OCI-LY1 (cell line): Measurements from ENCODE around the gene ITSN2.
"Not testable (repeated sequence)": the region's sequence is repeated elsewhere in the genome, so short reads cannot be mapped to it uniquely, and the experiment has no call there.

Source experiments
- H2AFZ ChIP-seq: fragments of 200-600 bp; sonication (generic), shearing (Covaris generic); 2 replicates; pipeline ENCODE4 v1.6.0; 2014; ENCODE audit warnings: antibody characterized with exemption, mild to moderate bottlenecking, low read length
- H3F3A ChIP-seq: fragments of 200-600 bp; sonication (generic), shearing (Covaris generic); 2 replicates; pipeline ENCODE4 v1.6.0; 2014; ENCODE audit warnings: mild to moderate bottlenecking, antibody characterized with exemption, low read length, moderate library complexity; ENCODE audit not compliant: insufficient read depth
- H3K27ac ChIP-seq: fragments of 200-600 bp; sonication (generic); 2 replicates; pipeline ENCODE4 v1.5.1; 2014; ENCODE audit warnings: low read length, mixed run types, mild to moderate bottlenecking, low read depth; ENCODE audit not compliant: poor library complexity, severe bottlenecking
- H3K27me3 ChIP-seq: fragments of 200-600 bp; sonication (generic); 2 replicates; pipeline ENCODE4 v1.6.0; 2014; ENCODE audit warnings: antibody characterized with exemption, mild to moderate bottlenecking, low read length, moderate library complexity; ENCODE audit not compliant: insufficient read depth
- H3K36me3 ChIP-seq: fragments of 200-600 bp; sonication (generic); 2 replicates; pipeline ENCODE4 v1.6.1; 2014; ENCODE audit warnings: mild to moderate bottlenecking, antibody characterized with exemption, low read length, moderate library complexity, mixed read lengths; ENCODE audit not compliant: insufficient read depth
- H3K4me1 ChIP-seq: fragments of 200-600 bp; sonication (generic); 2 replicates; pipeline ENCODE4 v1.5.1; 2014; ENCODE audit warnings: mild to moderate bottlenecking, low read length, moderate library complexity; ENCODE audit not compliant: insufficient read depth, severe bottlenecking
- H3K4me2 ChIP-seq: fragments of 200-600 bp; sonication (generic), shearing (Covaris generic); 2 replicates; pipeline ENCODE4 v1.6.1; 2014; ENCODE audit warnings: low read length
- H3K4me3 ChIP-seq: fragments of 200-600 bp; sonication (generic); 2 replicates; pipeline ENCODE4 v1.5.1; 2014; ENCODE audit warnings: low read length, low read depth, mild to moderate bottlenecking, mixed read lengths; ENCODE audit not compliant: poor library complexity, severe bottlenecking
- H3K79me2 ChIP-seq: fragments of 200-600 bp; shearing (Covaris generic); 2 replicates; pipeline ENCODE4 v1.6.1; 2016; ENCODE audit warnings: mixed run types, low read length, mixed read lengths; ENCODE audit not compliant: insufficient read depth
- H3K9ac ChIP-seq: fragments of 200-600 bp; sonication (generic), shearing (Covaris generic); 2 replicates; pipeline ENCODE4 v1.6.1; 2014; ENCODE audit warnings: mild to moderate bottlenecking, low read length, mixed read lengths
- H3K9me2 ChIP-seq: fragments of 200-600 bp; sonication (generic), shearing (Covaris generic); 2 replicates; pipeline ENCODE4 v1.6.1; 2014; ENCODE audit warnings: low read depth, mild to moderate bottlenecking, low read length, mixed read lengths
- H3K9me3 ChIP-seq: fragments of 200-600 bp; shearing (Covaris generic); 2 replicates; pipeline ENCODE4 v1.6.1; 2014; ENCODE audit warnings: low read length, mixed read lengths
- H4K20me1 ChIP-seq: fragments of 200-600 bp; sonication (generic), shearing (Covaris generic); 2 replicates; pipeline ENCODE4 v1.6.0; 2016; ENCODE audit warnings: mild to moderate bottlenecking, low read length; ENCODE audit not compliant: insufficient read depth
- EZH2 ChIP-seq: fragments of 200-600 bp; sonication (generic), shearing (Covaris generic); IDR thresholded peaks from 2 replicates; pipeline ENCODE4 v1.8.0; 2017; ENCODE audit warnings: borderline replicate concordance, mixed run types, mild to moderate bottlenecking, antibody characterized with exemption, low read length, moderate library complexity, mixed read lengths
- TF ChIP-seq, protein P1 (sequence below): fragments of 200-600 bp; sonication (generic), shearing (Covaris generic); IDR thresholded peaks from 2 replicates; pipeline ENCODE4 v1.5.1; 2017; ENCODE audit warnings: mild to moderate bottlenecking, antibody characterized with exemption, low read length, moderate library complexity, mixed read lengths

The ITSN2 gene

DNA sequence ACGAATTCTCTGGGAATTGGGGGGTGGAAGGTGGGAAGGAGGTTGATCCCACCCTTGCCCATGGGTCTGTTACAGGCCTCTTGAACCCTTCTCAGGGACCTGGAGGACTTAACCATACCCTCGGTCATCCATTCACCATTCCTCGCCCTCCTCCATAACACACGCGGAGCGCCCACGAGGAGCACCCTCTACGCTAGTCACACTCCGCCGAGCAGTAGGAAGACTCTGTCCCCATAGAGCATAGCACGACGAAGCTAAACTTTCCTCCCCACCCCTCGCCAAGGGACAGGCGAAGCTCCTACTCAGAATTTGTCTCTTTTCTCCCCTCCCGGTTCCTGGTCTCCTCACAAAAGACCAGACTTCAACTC lies 611 bp upstream of the ITSN2 start:
- Histone ChIP-seq H3K4me1 (peaks cover 42% of the 10 kb centered on the region), H3K9me3 (no peaks in the 10 kb centered on the region), H3K4me2 (peak overlapping the region; percentile 87), H3K36me3 (peaks cover 9% of the 10 kb centered on the region; the same call in 1 of the 2 replicates), H4K20me1 (no peaks in the 10 kb centered on the region), H3F3A (no peaks in the 10 kb centered on the region), H2AFZ (peak overlapping the region; percentile 33; the same call in 1 of the 2 replicates), H3K4me3 (peak overlapping the region; percentile 86), H3K9me2 (no peaks in the 10 kb centered on the region), H3K9ac (peak overlapping the region; percentile 83), H3K79me2 (peaks cover 37% of the 10 kb centered on the region), H3K27me3 (no peaks in the 10 kb centered on the region), H3K27ac (peak overlapping the region; percentile 89)
- TF ChIP-seq, protein P1, sequence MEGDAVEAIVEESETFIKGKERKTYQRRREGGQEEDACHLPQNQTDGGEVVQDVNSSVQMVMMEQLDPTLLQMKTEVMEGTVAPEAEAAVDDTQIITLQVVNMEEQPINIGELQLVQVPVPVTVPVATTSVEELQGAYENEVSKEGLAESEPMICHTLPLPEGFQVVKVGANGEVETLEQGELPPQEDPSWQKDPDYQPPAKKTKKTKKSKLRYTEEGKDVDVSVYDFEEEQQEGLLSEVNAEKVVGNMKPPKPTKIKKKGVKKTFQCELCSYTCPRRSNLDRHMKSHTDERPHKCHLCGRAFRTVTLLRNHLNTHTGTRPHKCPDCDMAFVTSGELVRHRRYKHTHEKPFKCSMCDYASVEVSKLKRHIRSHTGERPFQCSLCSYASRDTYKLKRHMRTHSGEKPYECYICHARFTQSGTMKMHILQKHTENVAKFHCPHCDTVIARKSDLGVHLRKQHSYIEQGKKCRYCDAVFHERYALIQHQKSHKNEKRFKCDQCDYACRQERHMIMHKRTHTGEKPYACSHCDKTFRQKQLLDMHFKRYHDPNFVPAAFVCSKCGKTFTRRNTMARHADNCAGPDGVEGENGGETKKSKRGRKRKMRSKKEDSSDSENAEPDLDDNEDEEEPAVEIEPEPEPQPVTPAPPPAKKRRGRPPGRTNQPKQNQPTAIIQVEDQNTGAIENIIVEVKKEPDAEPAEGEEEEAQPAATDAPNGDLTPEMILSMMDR, result no peak
- no peak for TF ChIP-seq EZH2

DNA sequence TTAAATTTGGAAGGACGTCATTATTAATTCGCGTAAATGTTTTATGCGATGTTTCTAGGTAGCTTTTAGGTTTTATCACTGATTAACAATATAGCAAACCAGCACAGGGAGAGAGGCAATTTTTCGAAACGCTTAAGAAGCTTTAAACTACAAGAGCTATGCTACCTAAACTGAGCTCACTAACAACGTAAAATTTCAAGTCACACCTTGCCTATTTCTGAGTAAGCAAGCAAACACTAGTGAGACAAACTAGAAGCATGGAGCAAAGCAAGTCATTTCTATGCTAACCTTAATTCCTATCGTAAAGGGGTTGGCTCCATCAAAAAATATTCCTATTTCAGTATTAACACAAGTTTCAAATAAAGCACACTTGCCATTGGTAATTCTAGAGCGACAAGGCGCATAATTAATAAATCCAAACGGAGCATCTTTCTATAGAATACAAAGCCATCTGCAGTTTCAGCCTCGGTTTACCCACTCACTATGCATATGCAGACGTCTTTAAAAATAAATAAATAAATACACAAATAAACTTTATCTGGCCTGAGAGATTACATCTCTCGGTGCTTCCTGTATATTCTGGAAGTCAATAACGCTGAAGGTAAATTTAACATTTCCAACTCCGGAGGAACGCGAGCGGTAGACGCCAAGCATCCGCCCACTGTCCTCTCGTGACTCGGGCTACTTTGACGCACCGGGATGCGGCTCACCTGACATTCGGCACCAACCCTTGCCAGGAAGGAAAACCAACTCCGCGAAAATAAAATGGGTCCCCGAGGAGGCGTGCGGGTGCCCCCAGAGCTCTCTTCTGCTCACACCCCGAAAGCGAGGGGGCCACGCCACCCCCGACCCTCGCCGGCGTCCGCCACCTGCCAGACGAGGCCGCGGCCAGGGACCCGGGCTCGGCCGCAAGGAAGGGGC lies 947 bp downstream of the ITSN2 start:
- H4K20me1 ChIP-seq, result no peaks in the 10 kb centered on the region
- peaks cover 46% of the 10 kb centered on the region for H3K79me2 ChIP-seq
- H3K27me3 ChIP-seq, result no peaks in the 10 kb centered on the region
- peak overlapping the region; percentile 86 for H3K4me3 ChIP-seq
- TF ChIP-seq, protein P1, result no peak
- no peak for TF ChIP-seq EZH2
- no peak overlapping the region for H2AFZ ChIP-seq
- H3K4me2 ChIP-seq, result peak overlapping the region; percentile 87
- peak overlapping the region; percentile 89 for H3K27ac ChIP-seq
- 0 out of 2 replicates have a peak, but pooled peaks cover 7% of the 10 kb centered on the region for H3F3A ChIP-seq
- H3K9me3 ChIP-seq, result no peaks in the 10 kb centered on the region
- peaks cover 9% of the 10 kb centered on the region; the same call in 1 of the 2 replicates for H3K36me3 ChIP-seq
- peak overlapping the region; percentile 83 for H3K9ac ChIP-seq
- peaks cover 44% of the 10 kb centered on the region for H3K4me1 ChIP-seq
- no peaks in the 10 kb centered on the region for H3K9me2 ChIP-seq

DNA sequence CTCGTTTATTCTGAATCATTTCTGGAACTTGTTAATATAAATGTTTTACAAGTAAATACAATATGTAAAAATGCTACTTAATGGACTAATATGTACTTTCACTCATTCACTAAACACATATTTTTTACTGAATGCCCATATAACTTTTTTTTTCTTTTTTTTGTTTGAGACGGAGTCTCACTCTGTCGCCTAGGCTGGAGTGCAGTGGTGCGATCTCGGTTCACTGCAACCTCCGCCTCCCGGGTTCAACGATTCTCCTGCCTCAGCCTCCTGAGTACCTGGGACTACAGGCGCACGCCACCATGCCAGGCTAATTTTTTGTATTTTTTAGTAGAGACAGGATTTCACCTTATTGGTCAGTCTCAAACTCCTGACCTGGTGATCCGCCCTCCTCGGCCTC lies 2.6 kb downstream of the ITSN2 start:
- not testable (repeated sequence) for H4K20me1 ChIP-seq, H3F3A ChIP-seq, H3K9me3 ChIP-seq, H2AFZ ChIP-seq, H3K9me2 ChIP-seq, H3K27me3 ChIP-seq, H3K36me3 ChIP-seq
- H3K9ac ChIP-seq, result peak overlapping the region; percentile 83; the same call in 1 of the 2 replicates
- H3K4me2 ChIP-seq, result peak overlapping the region; percentile 87
- peak overlapping the region; percentile 86 for H3K4me3 ChIP-seq
- H3K4me1 ChIP-seq, result peaks cover 60% of the 10 kb centered on the region
- H3K27ac ChIP-seq, result peak overlapping the region; percentile 89
- peaks cover 62% of the 10 kb centered on the region for H3K79me2 ChIP-seq

DNA sequence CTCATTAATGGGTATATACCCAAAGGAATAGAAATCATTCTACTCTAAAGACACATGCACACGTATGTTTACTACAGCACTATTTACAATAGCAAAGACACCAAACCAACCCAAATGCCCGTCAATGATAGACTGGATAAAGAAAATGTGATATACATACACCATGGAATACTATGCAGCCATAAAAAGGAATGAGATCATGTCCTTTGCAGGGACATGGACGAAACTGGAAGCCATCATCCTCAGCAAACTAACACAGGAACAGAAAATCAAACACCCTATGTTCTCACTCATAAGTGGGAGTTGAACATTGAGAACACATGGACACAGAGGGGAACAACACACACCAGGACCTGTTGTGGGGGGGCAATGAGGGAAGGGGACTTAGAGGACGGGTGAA lies 3.2 kb downstream of the ITSN2 start:
- H3K9me2 ChIP-seq, H3K27me3 ChIP-seq, H3K36me3 ChIP-seq, H4K20me1 ChIP-seq, H3K9ac ChIP-seq, H3K4me3 ChIP-seq, H3F3A ChIP-seq, H2AFZ ChIP-seq, H3K9me3 ChIP-seq: not testable (repeated sequence)
- H3K79me2 ChIP-seq, result peaks cover 68% of the 10 kb centered on the region
- peaks cover 66% of the 10 kb centered on the region for H3K4me1 ChIP-seq
- H3K27ac ChIP-seq, result peak overlapping the region; percentile 89
- H3K4me2 ChIP-seq, result peak overlapping the region; percentile 87; the same call in 1 of the 2 replicates
